ENCODE measurements around the gene ZNF804B.

The ZNF804B gene

DNA sequence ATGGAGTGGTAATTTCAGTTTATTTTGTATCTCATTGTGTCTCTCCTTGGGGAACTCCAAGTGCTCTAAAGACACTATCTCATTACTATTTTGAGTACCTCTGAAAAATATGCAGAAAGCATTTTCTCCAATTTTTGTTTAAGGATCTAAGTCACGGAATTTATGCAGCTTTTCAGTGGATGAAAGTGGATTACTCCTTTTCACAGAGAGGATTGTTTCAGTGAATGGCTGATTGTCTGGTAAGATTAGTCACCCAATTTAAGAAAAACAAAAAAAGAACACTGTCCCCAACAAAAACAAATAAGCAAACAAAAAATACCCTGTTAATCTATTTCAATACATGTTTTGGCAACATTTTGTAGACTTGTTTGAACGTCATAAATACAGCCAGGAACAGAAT, 374.3 kb downstream of the ZNF804B start:
- no peaks in the 10 kb centered on the region for H3K27me3 ChIP-seq (ENCODE audit: insufficient read depth, poor library complexity, severe bottlenecking)
- no peak for DNase-seq (ENCODE audit: low read depth in 1 of 2, low spot score in 1 of 2)
- H3K4me3 ChIP-seq (replicated peaks; ENCODE audit: insufficient read depth, low read length), result no peak overlapping the region
- no peak for TF ChIP-seq GABPA (IDR thresholded peaks at IDR 0.05; ENCODE audit: low read depth)
- no peak for TF ChIP-seq CTCF (IDR thresholded peaks at IDR 0.05; ENCODE audit: insufficient read depth, low read length)
- TF ChIP-seq REST (IDR thresholded peaks at IDR 0.05; ENCODE audit: insufficient replicate concordance, low read depth), result no peak
- TF ChIP-seq POLR2AphosphoS5 (IDR thresholded peaks at IDR 0.05; ENCODE audit: low read depth), result no peak
- TF ChIP-seq SPI1 (IDR thresholded peaks at IDR 0.05; ENCODE audit: borderline replicate concordance, low read depth), result no peak
- no peak overlapping the region for H3K27ac ChIP-seq (replicated peaks)

DNA sequence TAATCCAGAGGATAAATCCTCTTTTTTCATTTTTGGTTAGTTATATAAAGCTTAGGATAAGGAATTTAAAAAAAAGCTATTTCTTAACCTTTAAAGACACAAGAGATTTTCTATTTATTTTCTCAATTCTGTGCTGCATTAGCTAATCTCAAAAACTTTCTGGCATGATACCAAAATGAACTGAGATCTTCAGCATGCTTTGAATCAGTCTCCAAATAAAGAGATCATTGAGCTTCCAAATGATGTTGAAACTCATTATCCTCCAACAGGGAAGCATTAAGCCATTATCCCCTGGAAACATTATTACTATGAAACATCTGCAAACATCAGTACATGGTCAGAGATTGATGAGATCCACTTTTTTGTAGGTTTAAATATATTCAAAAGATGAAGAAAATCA, 386.3 kb downstream of the ZNF804B start:
- Histone ChIP-seq H3K4me3 (replicated peaks; ENCODE audit: insufficient read depth, low read length) (no peak overlapping the region), H3K27ac (replicated peaks) (no peak overlapping the region), H3K27me3 (ENCODE audit: insufficient read depth, poor library complexity, severe bottlenecking) (no peaks in the 10 kb centered on the region)
- DNase-seq (ENCODE audit: low read depth in 1 of 2, low spot score in 1 of 2), result no peak
- TF ChIP-seq REST (IDR thresholded peaks at IDR 0.05; ENCODE audit: insufficient replicate concordance, low read depth) (no peak), SPI1 (IDR thresholded peaks at IDR 0.05; ENCODE audit: borderline replicate concordance, low read depth) (no peak), CTCF (IDR thresholded peaks at IDR 0.05; ENCODE audit: insufficient read depth, low read length) (no peak), GABPA (IDR thresholded peaks at IDR 0.05; ENCODE audit: low read depth) (no peak), POLR2AphosphoS5 (IDR thresholded peaks at IDR 0.05; ENCODE audit: low read depth) (no peak)

- TF ChIP-seq POLR2AphosphoS5 (IDR thresholded peaks at IDR 0.05; ENCODE audit: low read depth), result no peak
- no peak for TF ChIP-seq GABPA (IDR thresholded peaks at IDR 0.05; ENCODE audit: low read depth)
- TF ChIP-seq SPI1 (IDR thresholded peaks at IDR 0.05; ENCODE audit: borderline replicate concordance, low read depth), result no peak
- no peak for TF ChIP-seq CTCF (IDR thresholded peaks at IDR 0.05; ENCODE audit: insufficient read depth, low read length)
- TF ChIP-seq REST (IDR thresholded peaks at IDR 0.05; ENCODE audit: insufficient replicate concordance, low read depth), result no peak
- H3K27me3 ChIP-seq (ENCODE audit: insufficient read depth, poor library complexity, severe bottlenecking), result no peaks in the 10 kb centered on the region
- no peak for DNase-seq (ENCODE audit: low read depth in 1 of 2, low spot score in 1 of 2)
- no peak overlapping the region for H3K27ac ChIP-seq (replicated peaks)
- H3K4me3 ChIP-seq (replicated peaks; ENCODE audit: insufficient read depth, low read length), result no peak overlapping the region
Observed at GRCh38 chr7:89160107-89160506, 400.6 kb downstream of the ZNF804B start.
